ENCODE results near the gene QARS1.

GRCh38 chr3:49132437-49133225, 28.1 kb upstream of the QARS1 start, which contains the start of gene LAMB2:
- TF ChIP-seq CTCF (IDR thresholded peaks at IDR 0.05) (no peak), EZH2 (IDR thresholded peaks at IDR 0.05; ENCODE audit: borderline replicate concordance, insufficient read depth, low read depth, low read length, poor library complexity, severe bottlenecking) (no peak)

Measured in B cell (primary cell).